ENCODE results near the gene ERCC2.

The ERCC2 gene

DNA sequence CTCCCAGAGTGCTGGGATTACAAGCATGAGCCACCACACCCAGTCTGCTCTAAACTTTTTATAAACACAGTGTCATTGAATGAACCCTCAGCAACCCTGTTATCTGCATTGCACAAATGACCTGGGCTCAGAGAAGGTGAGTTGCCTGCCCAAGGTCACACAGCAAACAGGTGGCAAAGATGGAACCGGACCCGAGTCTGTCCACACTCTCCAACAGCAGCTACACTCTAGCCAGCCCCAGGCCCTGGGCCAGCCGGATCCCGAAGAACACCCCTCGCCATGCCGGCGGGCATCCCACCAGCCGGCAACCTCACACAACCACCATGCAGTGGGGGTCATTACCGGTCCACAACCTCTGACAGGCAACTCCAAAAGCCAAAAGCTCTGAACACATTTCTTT, 14.5 kb downstream of the ERCC2 start:
- CTCF ChIA-PET, result interaction anchor here (0.9 kb wide), 1 partner anchor 11 kb away, joined by 4 read pairs; no protein-coding TSS in a partner anchor
- peaks cover 4 to 72% (median 34%) of the 10 kb centered on the region in 4 experiments for H3K36me3 ChIP-seq (ENCODE audit: control insufficient read depth in 4 of 4, insufficient read depth in 4 of 4, low read length in 3 of 4)

DNA sequence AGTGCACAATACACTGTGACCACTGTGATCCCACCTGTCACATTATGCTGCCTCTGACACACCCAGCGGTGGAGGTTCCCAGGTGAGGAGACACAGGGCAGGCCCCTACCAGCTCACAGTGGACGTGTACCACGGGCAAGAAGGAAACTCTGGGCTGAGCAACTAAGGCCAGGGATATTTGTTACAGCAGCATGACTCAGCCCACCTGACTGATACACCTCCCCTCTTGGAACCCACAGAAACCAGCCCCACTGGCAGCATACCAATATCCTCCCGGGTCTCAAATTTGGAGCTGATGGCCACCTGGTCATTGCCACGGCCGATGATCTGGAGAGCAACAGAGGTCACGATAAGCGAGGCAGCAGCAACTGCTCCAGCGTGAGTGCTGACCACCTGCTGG, 15.0 kb downstream of the ERCC2 start:
- Histone ChIP-seq H3K27me3 (replicated peaks in 2 of 5; ENCODE audit: control insufficient read depth in 4 of 5, insufficient read depth in 5 of 5, low read length in 4 of 5) (no peaks in the 10 kb centered on the region), H3K36me3 (ENCODE audit: control insufficient read depth in 4 of 4, insufficient read depth in 4 of 4, low read length in 3 of 4) (peaks cover 4 to 77% (median 35%) of the 10 kb centered on the region in 4 experiments), H3K4me3 (ENCODE audit: control insufficient read depth in 1 of 7, extremely low read depth in 1 of 7, insufficient read depth in 4 of 7, low read depth in 2 of 7, low read length in 6 of 7) (no peak overlapping the region), H3K4me1 (ENCODE audit: control extremely low read depth in 1 of 4, control insufficient read depth in 4 of 4, insufficient read depth in 4 of 4, low read length in 3 of 4) (no peaks in the 10 kb centered on the region), H3K27ac (ENCODE audit: insufficient read depth in 1 of 2, low read depth in 1 of 2, low read length in 2 of 2, poor library complexity in 1 of 2, severe bottlenecking in 2 of 2) (no peak overlapping the region), H3K9me3 (ENCODE audit: control extremely low read depth in 1 of 5, control insufficient read depth in 4 of 5, insufficient read depth in 2 of 5, low read depth in 1 of 5, low read length in 4 of 5) (no peaks in the 10 kb centered on the region)
- WGBS (ENCODE audit: insufficient coverage), result 100% methylated on average over 8 of the region's 9 CpGs
- CTCF ChIA-PET, result interaction anchor here (0.9 kb wide), 1 partner anchor 12 kb away, joined by 4 read pairs; no protein-coding TSS in a partner anchor
- POLR2A ChIA-PET, result no interaction called here
- DNase-seq, result no peak

More for the DNA sequence above, 14.5 kb downstream of the ERCC2 start:
- Histone ChIP-seq H3K4me3 (ENCODE audit: control insufficient read depth in 1 of 7, extremely low read depth in 1 of 7, insufficient read depth in 4 of 7, low read depth in 2 of 7, low read length in 6 of 7) (no peak overlapping the region), H3K27ac (ENCODE audit: insufficient read depth in 1 of 2, low read depth in 1 of 2, low read length in 2 of 2, poor library complexity in 1 of 2, severe bottlenecking in 2 of 2) (no peak overlapping the region), H3K4me1 (ENCODE audit: control extremely low read depth in 1 of 4, control insufficient read depth in 4 of 4, insufficient read depth in 4 of 4, low read length in 3 of 4) (no peaks in the 10 kb centered on the region), H3K9me3 (ENCODE audit: control extremely low read depth in 1 of 5, control insufficient read depth in 4 of 5, insufficient read depth in 2 of 5, low read depth in 1 of 5, low read length in 4 of 5) (no peaks in the 10 kb centered on the region), H3K27me3 (replicated peaks in 2 of 5; ENCODE audit: control insufficient read depth in 4 of 5, insufficient read depth in 5 of 5, low read length in 4 of 5) (no peaks in the 10 kb centered on the region)
- POLR2A ChIA-PET, result no interaction called here
- WGBS (ENCODE audit: insufficient coverage), result 96% methylated on average over 9 of the region's 9 CpGs
- DNase-seq, result no peak

DNA sequence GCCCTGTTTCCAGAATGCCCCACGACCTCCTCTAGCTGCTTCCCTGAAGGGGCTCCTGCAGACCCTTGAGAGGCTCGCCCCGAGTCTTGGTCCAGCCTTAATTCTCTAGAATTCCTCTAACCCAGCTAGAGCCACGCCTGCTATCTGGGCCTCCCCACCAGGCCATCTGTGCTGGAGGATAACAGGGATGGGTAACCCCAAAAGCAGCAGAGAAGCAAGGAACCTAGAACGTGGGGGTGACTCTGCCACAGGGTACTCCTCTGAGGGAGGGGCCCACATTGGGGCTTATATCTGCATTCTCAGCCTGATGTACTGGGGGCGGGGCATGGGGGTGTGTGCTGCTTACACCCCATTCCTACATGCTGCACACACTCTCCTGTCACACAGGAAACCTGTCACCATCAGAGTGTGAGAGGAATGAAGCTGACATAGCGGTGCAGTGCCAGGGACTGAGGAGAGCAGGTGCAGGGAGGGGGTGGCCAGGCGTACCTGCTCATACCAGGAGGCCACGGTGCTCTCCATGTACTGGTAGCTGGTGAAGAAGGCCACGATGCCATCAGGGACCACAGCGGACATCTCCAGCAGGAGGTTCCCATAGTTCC, 16.0 kb downstream of the ERCC2 start:
- Histone ChIP-seq H3K27me3 (replicated peaks in 2 of 5; ENCODE audit: control insufficient read depth in 4 of 5, insufficient read depth in 5 of 5, low read length in 4 of 5) (no peaks in the 10 kb centered on the region), H3K4me3 (ENCODE audit: control insufficient read depth in 1 of 7, extremely low read depth in 1 of 7, insufficient read depth in 4 of 7, low read depth in 2 of 7, low read length in 6 of 7) (no peak overlapping the region), H3K4me1 (ENCODE audit: control extremely low read depth in 1 of 4, control insufficient read depth in 4 of 4, insufficient read depth in 4 of 4, low read length in 3 of 4) (no peaks in the 10 kb centered on the region), H3K9me3 (ENCODE audit: control extremely low read depth in 1 of 5, control insufficient read depth in 4 of 5, insufficient read depth in 2 of 5, low read depth in 1 of 5, low read length in 4 of 5) (no peaks in the 10 kb centered on the region), H3K36me3 (ENCODE audit: control insufficient read depth in 4 of 4, insufficient read depth in 4 of 4, low read length in 3 of 4) (peaks cover 4 to 76% (median 34%) of the 10 kb centered on the region in 4 experiments), H3K27ac (ENCODE audit: insufficient read depth in 1 of 2, low read depth in 1 of 2, low read length in 2 of 2, poor library complexity in 1 of 2, severe bottlenecking in 2 of 2) (no peak overlapping the region)
- DNase-seq, result no peak
- CTCF ChIA-PET, result no interaction called here
- POLR2A ChIA-PET, result no interaction called here
- 94% methylated on average over 8 of the region's 11 CpGs for WGBS (ENCODE audit: insufficient coverage)

DNA sequence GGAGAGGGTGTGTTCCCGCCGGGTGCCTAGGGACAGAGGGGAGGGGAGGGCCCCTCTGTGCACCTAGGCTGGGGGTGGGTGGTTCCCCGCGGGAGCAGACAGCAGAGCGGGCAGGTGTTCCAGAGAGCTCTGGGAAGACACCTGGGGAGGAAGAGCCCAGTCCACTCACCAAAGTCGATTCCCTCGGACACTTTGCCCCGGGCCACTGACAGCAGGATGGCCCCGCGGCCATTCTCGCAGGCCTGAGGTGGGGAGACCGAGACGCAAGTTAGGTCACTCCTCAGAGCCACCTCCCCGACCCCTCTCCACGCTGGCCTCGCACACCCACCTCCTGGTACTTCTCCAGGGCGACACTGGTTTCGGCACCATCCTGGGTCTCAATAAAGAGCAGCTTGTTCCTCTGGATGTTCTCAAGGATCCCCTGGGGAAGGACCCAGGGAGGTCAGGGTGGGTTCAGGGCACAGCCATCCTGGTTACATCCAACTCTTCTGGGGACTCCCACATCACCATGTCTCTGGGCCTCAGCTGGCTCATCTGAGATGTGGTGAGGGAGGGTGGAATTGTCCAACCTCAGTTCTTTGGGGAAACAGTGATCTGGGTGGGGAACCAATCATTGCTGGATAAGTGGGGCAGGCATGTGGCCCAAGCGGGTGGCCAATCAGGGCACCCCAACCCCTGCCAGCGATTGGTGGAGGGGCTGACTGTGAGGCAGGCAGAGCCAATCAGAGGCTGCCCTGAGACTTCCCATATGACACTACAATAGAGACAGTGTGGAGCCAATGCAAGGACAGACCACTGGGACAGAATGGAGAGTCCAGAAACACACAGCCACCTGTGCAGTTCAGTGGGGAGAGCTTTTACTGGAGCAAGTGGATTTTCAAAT, 17.2 kb downstream of the ERCC2 start:
- no peaks in the 10 kb centered on the region for H3K9me3 ChIP-seq (ENCODE audit: control extremely low read depth in 1 of 5, control insufficient read depth in 4 of 5, insufficient read depth in 2 of 5, low read depth in 1 of 5, low read length in 4 of 5)
- H3K27me3 ChIP-seq (replicated peaks in 2 of 5; ENCODE audit: control insufficient read depth in 4 of 5, insufficient read depth in 5 of 5, low read length in 4 of 5), result peaks cover 0 to under 1% (median 0%) of the 10 kb centered on the region in 5 experiments
- CTCF ChIA-PET, result no interaction called here
- peaks cover 4 to 64% (median 29%) of the 10 kb centered on the region in 4 experiments for H3K36me3 ChIP-seq (ENCODE audit: control insufficient read depth in 4 of 4, insufficient read depth in 4 of 4, low read length in 3 of 4)
- WGBS (ENCODE audit: insufficient coverage), result 98% methylated on average over 19 of the region's 20 CpGs
- no peak for DNase-seq
- POLR2A ChIA-PET, result no interaction called here
- no peaks in the 10 kb centered on the region for H3K4me1 ChIP-seq (ENCODE audit: control extremely low read depth in 1 of 4, control insufficient read depth in 4 of 4, insufficient read depth in 4 of 4, low read length in 3 of 4)
- H3K27ac ChIP-seq (ENCODE audit: insufficient read depth in 1 of 2, low read depth in 1 of 2, low read length in 2 of 2, poor library complexity in 1 of 2, severe bottlenecking in 2 of 2), result no peak overlapping the region
- no peak overlapping the region for H3K4me3 ChIP-seq (ENCODE audit: control insufficient read depth in 1 of 7, extremely low read depth in 1 of 7, insufficient read depth in 4 of 7, low read depth in 2 of 7, low read length in 6 of 7)

DNA sequence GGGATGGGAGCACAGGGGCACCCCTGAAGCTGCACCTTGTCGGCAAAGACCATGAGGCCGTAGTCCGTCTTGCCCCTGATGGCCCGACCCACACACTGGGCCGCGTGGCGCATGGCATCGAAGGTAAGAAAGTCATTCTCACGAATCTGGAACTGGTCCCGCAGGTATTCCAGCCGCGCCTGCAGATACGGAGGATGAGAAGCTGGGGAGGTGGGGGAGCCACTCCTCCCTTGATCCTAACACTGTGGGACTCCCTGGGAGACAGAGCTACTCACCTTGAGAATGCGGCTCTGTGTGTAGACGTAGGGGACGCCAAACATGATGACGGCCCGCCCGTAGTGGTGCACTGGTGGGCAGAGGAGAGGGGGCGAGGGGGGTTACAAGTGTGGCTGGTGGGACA, 17.9 kb downstream of the ERCC2 start:
- H3K9me3 ChIP-seq (ENCODE audit: control extremely low read depth in 1 of 5, control insufficient read depth in 4 of 5, insufficient read depth in 2 of 5, low read depth in 1 of 5, low read length in 4 of 5), result no peaks in the 10 kb centered on the region
- ChIA-PET CTCF (no interaction called here), POLR2A (no interaction called here)
- H3K4me3 ChIP-seq (ENCODE audit: control insufficient read depth in 1 of 7, extremely low read depth in 1 of 7, insufficient read depth in 4 of 7, low read depth in 2 of 7, low read length in 6 of 7), result no peak overlapping the region
- peaks cover 4 to 61% (median 29%) of the 10 kb centered on the region in 4 experiments for H3K36me3 ChIP-seq (ENCODE audit: control insufficient read depth in 4 of 4, insufficient read depth in 4 of 4, low read length in 3 of 4)
- peaks cover 0 to 7% (median 0%) of the 10 kb centered on the region in 5 experiments for H3K27me3 ChIP-seq (replicated peaks in 2 of 5; ENCODE audit: control insufficient read depth in 4 of 5, insufficient read depth in 5 of 5, low read length in 4 of 5)
- no peak for DNase-seq
- WGBS (ENCODE audit: insufficient coverage), result 97% methylated on average over 11 of the region's 20 CpGs
- no peaks in the 10 kb centered on the region for H3K4me1 ChIP-seq (ENCODE audit: control extremely low read depth in 1 of 4, control insufficient read depth in 4 of 4, insufficient read depth in 4 of 4, low read length in 3 of 4)
- H3K27ac ChIP-seq (ENCODE audit: insufficient read depth in 1 of 2, low read depth in 1 of 2, low read length in 2 of 2, poor library complexity in 1 of 2, severe bottlenecking in 2 of 2), result no peak overlapping the region

DNA sequence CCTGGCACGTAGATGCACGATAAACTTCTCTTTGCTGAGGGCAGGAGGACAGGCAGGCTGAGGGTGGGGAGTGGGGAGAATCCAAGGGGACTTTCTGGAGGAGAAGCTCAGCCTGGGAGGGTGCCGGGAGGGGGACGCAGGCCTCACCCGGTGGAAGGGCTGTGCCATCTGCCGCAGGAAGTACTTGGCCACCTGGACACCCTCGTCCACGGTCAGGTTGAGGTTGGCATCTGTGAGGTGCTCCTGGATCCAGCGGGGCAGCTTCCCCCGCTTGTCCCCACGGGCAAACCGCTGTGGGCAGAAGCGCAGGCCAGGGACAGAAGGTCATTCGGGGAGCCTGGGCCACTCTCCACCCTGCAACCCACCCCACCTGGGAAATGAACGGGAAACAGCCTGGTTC, 18.3 kb downstream of the ERCC2 start:
- Histone ChIP-seq H3K27ac (ENCODE audit: insufficient read depth in 1 of 2, low read depth in 1 of 2, low read length in 2 of 2, poor library complexity in 1 of 2, severe bottlenecking in 2 of 2) (no peak overlapping the region), H3K36me3 (ENCODE audit: control insufficient read depth in 4 of 4, insufficient read depth in 4 of 4, low read length in 3 of 4) (peaks cover 4 to 57% (median 27%) of the 10 kb centered on the region in 4 experiments), H3K4me3 (ENCODE audit: control insufficient read depth in 1 of 7, extremely low read depth in 1 of 7, insufficient read depth in 4 of 7, low read depth in 2 of 7, low read length in 6 of 7) (no peak overlapping the region), H3K27me3 (replicated peaks in 2 of 5; ENCODE audit: control insufficient read depth in 4 of 5, insufficient read depth in 5 of 5, low read length in 4 of 5) (peaks cover 0 to 12% (median 0%) of the 10 kb centered on the region in 5 experiments), H3K9me3 (ENCODE audit: control extremely low read depth in 1 of 5, control insufficient read depth in 4 of 5, insufficient read depth in 2 of 5, low read depth in 1 of 5, low read length in 4 of 5) (no peaks in the 10 kb centered on the region), H3K4me1 (ENCODE audit: control extremely low read depth in 1 of 4, control insufficient read depth in 4 of 4, insufficient read depth in 4 of 4, low read length in 3 of 4) (no peaks in the 10 kb centered on the region)
- CTCF ChIA-PET, result no interaction called here
- POLR2A ChIA-PET, result no interaction called here
- WGBS (ENCODE audit: insufficient coverage), result 96% methylated on average over 13 of the region's 15 CpGs
- DNase-seq, result no peak

DNA sequence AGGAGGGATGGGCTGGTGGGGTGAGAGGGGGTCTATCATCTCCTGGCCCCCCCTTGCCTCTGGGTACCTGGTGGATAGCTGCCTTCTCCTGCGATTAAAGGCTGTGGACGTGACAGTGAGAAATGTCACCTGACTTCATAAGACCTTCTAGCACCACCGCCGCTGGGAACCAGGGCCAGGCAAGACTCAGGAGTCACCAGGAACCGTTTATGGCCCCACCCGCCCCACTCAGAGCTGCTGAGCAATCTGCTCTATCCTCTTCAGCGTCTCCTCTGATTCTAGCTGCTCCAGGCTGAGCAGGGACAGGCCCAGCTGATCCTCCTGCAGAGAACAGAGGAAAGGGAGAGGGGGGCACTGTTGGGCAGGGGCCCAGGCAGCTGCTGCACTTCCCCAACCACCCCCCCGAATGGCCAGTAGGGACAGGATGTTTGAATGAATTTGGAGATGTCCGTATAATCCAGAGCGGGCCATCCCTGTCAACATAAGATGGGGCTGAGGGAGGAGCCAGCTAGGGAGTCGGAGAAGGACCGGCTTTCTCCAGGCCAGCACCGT, 18.9 kb downstream of the ERCC2 start:
- H3K36me3 ChIP-seq (ENCODE audit: control insufficient read depth in 4 of 4, insufficient read depth in 4 of 4, low read length in 3 of 4), result peaks cover 3 to 51% (median 25%) of the 10 kb centered on the region in 4 experiments
- 83% methylated on average over 11 of the region's 13 CpGs for WGBS (ENCODE audit: insufficient coverage)
- no peak for DNase-seq

More for the DNA sequence above, 18.9 kb downstream of the ERCC2 start:
- H3K4me3 ChIP-seq (ENCODE audit: control insufficient read depth in 1 of 7, extremely low read depth in 1 of 7, insufficient read depth in 4 of 7, low read depth in 2 of 7, low read length in 6 of 7), result no peak overlapping the region
- ChIA-PET POLR2A (no interaction called here), CTCF (no interaction called here)
- no peaks in the 10 kb centered on the region for H3K4me1 ChIP-seq (ENCODE audit: control extremely low read depth in 1 of 4, control insufficient read depth in 4 of 4, insufficient read depth in 4 of 4, low read length in 3 of 4)
- H3K27ac ChIP-seq (ENCODE audit: insufficient read depth in 1 of 2, low read depth in 1 of 2, low read length in 2 of 2, poor library complexity in 1 of 2, severe bottlenecking in 2 of 2), result no peak overlapping the region
- H3K27me3 ChIP-seq (replicated peaks in 2 of 5; ENCODE audit: control insufficient read depth in 4 of 5, insufficient read depth in 5 of 5, low read length in 4 of 5), result peaks cover 0 to 17% (median 3%) of the 10 kb centered on the region in 5 experiments
- no peaks in the 10 kb centered on the region for H3K9me3 ChIP-seq (ENCODE audit: control extremely low read depth in 1 of 5, control insufficient read depth in 4 of 5, insufficient read depth in 2 of 5, low read depth in 1 of 5, low read length in 4 of 5)

All from common myeloid progenitor, CD34-positive (primary cell).